ELR (cell line): Measurements from ENCODE around the gene ZNF573.

Experiments
- DNase-seq: peaks from one replicate; pipeline ENCODE4 v3.0.0-alpha.2; 2015; ENCODE audit warnings: low read depth

Gene ZNF573

DNA sequence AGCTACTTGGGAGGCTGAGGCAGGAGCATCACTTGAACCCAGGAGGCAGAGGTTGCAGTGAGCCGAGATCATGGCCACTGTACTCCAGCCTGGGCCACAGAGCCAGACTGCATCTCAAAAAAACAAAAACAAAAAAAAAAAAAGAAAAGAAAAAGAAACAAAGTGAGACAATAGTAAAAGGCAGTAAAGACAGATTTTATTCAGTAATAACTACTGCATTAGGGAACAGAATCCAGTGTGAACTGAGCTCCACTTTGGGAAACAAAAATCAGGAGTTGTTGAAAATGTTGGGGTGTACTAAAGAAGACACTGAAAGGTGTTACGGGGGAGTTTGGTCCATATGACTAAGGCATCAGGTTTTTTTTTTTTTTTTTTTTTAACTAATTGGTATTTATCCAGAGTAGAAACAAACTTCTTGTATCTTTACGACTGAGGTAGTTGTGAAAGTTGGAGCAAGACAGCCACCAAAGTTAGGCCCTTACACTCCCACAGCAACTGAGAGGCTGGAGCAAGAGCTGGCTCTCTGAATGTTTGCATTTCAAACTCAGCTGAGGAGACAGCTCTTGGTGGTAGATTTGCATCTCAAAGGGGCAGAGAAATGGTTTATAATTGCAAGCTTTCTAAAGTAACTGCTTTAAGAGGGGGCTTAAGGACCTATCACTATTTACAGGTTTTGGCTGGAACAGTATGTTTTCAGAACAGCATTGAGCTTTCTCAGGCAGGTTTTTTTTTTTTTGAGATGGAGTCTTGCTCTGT, 84.1 kb downstream of the ZNF573 start:
- no peak for DNase-seq

DNA sequence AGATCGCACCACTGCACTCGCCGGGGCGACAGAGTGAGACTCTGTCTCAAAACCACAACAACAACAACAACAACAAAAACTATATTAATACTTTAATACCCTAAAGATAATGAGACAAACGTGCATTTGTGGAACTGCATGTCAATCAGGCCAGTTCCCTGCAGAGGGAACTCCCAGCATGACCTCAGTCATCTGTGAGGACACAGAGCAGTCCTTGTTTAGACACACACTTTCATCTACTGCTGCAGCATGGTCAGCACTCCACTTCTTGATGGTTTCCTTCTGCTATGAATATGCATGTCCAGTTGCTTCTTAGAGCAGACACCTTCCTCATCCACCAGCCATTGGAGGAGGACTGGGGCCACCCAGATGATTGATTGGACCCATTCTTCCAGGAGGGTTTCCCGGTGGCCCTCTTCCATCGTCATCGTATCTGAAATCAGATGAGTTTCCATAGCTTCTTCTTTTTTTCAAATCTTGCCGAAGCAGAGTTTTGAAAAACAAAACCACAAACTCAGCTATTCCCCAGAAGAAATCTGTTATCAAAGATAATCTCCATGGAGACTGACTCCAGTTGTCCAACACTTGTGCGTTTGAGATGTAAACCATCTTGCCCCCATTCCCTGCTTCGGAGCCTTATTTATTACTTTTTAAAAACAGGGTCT, 86.3 kb downstream of the ZNF573 start:
- no peak for DNase-seq

DNA sequence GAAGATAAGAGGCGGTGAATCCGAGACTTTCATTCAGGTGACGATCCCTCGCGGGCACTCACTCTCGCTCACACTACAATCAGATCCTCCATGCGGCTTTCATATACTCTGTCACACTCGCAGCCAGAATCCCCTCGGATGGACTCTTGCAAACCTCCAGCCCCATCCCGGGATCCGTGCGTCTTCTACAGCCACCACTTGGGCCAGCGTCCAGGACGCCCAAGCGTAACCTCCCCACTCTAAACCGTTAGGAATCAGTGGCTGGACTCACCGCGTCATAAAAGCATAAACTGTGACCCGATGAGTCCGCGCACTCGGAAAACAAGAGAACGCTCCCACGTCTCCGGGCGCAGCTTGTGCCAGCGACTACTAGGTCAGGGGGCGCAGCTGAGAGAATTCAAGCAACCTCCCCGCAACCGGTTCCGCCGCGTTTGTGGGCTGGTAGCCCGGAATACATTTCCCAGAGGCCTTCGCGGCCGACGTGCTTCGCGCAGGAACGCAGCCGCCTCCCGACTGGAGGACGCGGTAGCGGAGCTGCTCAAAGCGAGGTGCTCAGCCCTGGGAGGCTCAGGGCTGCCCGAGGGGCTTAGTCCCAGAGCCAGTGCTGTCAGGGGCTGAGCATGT, 87.4 kb downstream of the ZNF573 start:
- DNase-seq = peak; percentile 42
